GM12801 (cell line): ENCODE results near the gene SYNDIG1L.

ENCODE experiments used
- TF ChIP-seq, protein P1 (sequence below): IDR thresholded peaks from one replicate; pipeline ENCODE4 v1.5.1; 2011; ENCODE audit warnings: control low read depth; ENCODE audit not compliant: insufficient read length; ENCODE audit errors: extremely low read depth

SYNDIG1L gene

DNA sequence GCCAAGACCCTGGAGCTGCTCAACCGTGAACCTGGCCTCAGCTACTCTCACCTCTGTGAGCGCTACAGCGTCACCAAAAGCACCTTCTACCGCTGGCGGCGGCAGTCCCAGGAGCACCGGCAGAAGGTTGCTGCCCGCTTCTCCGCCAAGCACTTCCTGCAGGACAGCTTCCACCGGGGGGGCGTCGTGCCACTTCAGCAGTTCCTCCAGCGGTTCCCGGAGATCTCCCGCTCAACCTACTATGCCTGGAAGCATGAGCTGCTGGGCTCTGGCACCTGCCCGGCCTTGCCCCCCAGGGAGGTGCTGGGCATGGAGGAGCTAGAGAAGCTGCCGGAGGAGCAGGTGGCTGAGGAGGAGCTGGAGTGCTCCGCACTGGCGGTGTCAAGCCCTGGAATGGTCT lies 68.4 kb downstream of the SYNDIG1L start:
- TF ChIP-seq, protein P1, sequence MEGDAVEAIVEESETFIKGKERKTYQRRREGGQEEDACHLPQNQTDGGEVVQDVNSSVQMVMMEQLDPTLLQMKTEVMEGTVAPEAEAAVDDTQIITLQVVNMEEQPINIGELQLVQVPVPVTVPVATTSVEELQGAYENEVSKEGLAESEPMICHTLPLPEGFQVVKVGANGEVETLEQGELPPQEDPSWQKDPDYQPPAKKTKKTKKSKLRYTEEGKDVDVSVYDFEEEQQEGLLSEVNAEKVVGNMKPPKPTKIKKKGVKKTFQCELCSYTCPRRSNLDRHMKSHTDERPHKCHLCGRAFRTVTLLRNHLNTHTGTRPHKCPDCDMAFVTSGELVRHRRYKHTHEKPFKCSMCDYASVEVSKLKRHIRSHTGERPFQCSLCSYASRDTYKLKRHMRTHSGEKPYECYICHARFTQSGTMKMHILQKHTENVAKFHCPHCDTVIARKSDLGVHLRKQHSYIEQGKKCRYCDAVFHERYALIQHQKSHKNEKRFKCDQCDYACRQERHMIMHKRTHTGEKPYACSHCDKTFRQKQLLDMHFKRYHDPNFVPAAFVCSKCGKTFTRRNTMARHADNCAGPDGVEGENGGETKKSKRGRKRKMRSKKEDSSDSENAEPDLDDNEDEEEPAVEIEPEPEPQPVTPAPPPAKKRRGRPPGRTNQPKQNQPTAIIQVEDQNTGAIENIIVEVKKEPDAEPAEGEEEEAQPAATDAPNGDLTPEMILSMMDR: no peak

DNA sequence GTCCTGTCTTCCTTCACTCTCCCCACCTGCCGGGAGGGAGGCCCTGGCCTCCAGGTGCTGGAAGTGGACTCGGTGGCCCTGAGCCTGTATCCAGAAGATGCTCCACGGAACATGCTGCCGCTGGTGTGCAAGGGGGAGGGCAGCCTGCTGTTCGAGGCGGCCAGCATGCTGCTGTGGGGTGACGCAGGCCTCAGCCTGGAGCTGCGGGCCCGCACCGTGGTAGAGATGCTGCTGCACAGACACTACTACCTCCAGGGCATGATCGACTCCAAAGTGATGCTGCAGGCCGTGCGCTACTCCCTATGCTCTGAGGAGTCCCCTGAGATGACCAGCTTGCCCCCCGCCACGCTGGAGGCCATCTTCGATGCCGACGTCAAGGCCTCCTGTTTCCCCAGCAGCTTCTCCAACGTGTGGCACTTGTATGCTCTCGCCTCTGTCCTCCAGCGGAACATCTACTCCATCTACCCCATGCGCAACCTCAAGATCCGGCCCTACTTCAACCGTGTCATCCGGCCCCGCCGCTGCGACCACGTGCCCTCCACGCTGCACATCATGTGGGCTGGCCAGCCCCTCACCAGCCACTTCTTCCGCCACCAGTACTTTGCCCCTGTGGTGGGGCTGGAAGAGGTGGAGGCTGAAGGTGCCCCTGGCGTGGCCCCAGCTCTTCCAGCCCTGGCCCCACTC lies 69.0 kb downstream of the SYNDIG1L start:
- TF ChIP-seq, protein P1: no peak
